Measurements from ENCODE around the gene TARS1.

Gene TARS1

GRCh38 chr5:33440482-33441240 is at the start of gene TARS1:
TARS1 (plus strand) TSS chr5:33440965; CDS start chr5:33441087, 122 bp downstream.
- peak; percentile 99 for DNase-seq

GRCh38 chr5:33398501-33398900 is 42.3 kb upstream of the TARS1 start:
- DNase-seq = no peak

- DNase-seq = no peak
Measured at GRCh38 chr5:33400675-33401074, 40.1 kb upstream of the TARS1 start.

- no peak for DNase-seq
Measured at GRCh38 chr5:33401482-33402390, 39.0 kb upstream of the TARS1 start.

GRCh38 chr5:33403187-33403586 is 37.6 kb upstream of the TARS1 start:
- DNase-seq = no peak

- no peak for DNase-seq
Measured at GRCh38 chr5:33408816-33409215, 31.9 kb upstream of the TARS1 start.

- DNase-seq = no peak
Measured at GRCh38 chr5:33409435-33410170, 31.2 kb upstream of the TARS1 start.

- DNase-seq = no peak
Measured at GRCh38 chr5:33410221-33410620, 30.5 kb upstream of the TARS1 start.

GRCh38 chr5:33411498-33411897 is 29.3 kb upstream of the TARS1 start:
- DNase-seq = no peak

- DNase-seq = no peak
Measured at GRCh38 chr5:33415811-33416354, 24.9 kb upstream of the TARS1 start.

GRCh38 chr5:33417632-33418031 is 23.1 kb upstream of the TARS1 start:
- DNase-seq = no peak

GRCh38 chr5:33420946-33421345 is 19.8 kb upstream of the TARS1 start:
- DNase-seq = no peak

- no peak for DNase-seq
Measured at GRCh38 chr5:33422191-33422590, 18.6 kb upstream of the TARS1 start.

- peak; percentile 10 for DNase-seq
Measured at GRCh38 chr5:33423018-33423630, 17.6 kb upstream of the TARS1 start.

- DNase-seq = no peak
Measured at GRCh38 chr5:33425314-33425713, 15.5 kb upstream of the TARS1 start.

- DNase-seq = no peak
Measured at GRCh38 chr5:33430983-33431382, 9.8 kb upstream of the TARS1 start.

- DNase-seq = no peak
Measured at GRCh38 chr5:33432656-33433055, 8.1 kb upstream of the TARS1 start.

GRCh38 chr5:33433303-33434240 is 7.2 kb upstream of the TARS1 start:
- DNase-seq = no peak

GRCh38 chr5:33435893-33436490 is 4.8 kb upstream of the TARS1 start:
- peak; percentile 82 for DNase-seq

- no peak for DNase-seq
Measured at GRCh38 chr5:33438996-33439395, 1.8 kb upstream of the TARS1 start.

- DNase-seq = peak; percentile 32
Measured at GRCh38 chr5:33439905-33440481, 772 bp upstream of the TARS1 start.
